NCI-H1694 (cell line): ENCODE data around the gene FAM210A.

ENCODE experiments used
- DNase-seq: peaks from one replicate; lab custom pipeline; 2025; lab: John Stamatoyannopoulos, UW

Gene FAM210A

GRCh38 chr18:13621886-13622619 is 104.3 kb downstream of the FAM210A start:
- no peak for DNase-seq

DNA sequence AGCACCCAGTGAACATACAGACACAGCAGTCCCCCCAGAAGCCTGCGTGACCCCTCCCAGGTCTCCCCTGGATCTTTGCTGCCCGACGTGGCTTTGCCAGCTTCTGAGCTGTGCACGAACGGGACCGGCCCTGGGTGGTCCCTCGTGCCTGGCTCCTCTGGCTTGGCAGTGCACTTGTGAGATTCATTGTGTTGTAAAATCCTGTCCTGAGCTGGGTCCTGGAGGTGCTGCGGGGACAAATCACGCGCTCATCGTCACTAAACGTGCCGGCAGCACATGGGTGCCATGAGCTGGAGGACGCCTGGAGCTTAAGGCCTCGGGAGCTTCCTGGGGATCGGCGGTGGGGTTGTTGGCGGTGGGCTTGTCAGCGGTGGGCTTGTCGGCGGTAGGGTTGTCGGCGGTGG is 104.9 kb downstream of the FAM210A start:
- DNase-seq: no peak

- no peak for DNase-seq
Observed at GRCh38 chr18:13620818-13621445, 105.4 kb downstream of the FAM210A start.

DNA sequence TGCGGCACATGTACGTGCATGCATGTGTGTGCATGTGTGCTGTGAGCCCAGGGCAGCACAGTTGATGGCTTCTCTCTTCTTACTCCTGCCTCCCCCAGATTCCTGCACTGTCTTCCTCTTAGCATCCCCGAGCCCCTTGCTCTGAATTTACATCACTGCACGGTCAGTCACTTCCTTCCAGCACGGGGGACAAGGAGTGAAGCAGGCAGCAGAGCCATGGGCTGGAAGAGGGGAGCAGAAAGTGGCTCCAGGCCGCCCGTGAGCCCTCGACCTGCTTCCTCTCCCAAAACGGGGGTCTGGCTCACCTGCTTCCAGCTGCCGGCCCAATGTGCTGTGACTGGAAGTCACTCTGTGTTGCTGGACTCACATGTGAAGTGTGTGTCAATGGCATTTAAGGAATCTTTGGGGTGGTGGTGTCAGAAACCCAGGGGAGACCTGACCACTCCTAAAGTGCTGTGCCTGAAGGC is 106.1 kb downstream of the FAM210A start:
- no peak for DNase-seq

GRCh38 chr18:13619505-13620205 is 106.7 kb downstream of the FAM210A start:
- no peak for DNase-seq

DNA sequence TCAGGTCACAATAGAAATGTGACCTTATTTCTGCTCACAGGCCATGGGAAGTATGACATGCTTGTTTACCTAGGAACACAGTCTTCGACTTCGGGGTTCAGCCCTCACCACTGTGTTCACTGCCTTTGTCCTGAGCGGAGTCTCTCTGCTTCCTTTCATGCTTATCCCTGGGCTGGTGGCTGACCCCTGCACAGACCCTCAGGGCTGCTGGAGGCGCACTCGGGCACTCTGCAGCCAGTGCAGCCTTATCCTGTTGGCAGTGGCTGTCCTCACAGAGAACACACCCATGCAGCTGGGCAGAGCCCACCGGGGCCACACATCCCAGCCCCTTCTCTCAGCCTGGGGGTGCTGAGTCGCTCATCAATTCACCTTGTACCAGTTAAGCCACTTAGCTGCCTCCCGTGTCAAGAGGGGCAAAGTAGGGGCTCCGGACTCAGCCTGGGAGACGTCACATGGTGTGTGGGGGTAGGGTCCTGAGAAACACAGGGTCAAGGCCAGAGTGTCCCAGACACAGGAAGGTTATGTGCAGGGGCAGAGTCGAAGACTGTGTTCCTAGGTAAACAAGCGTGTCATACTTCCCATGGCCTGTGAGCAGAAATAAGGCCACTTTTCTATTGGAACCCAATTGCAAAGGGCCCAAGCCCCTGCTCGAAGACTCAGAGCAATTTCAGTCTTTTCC is 107.5 kb downstream of the FAM210A start:
- no peak for DNase-seq

DNA sequence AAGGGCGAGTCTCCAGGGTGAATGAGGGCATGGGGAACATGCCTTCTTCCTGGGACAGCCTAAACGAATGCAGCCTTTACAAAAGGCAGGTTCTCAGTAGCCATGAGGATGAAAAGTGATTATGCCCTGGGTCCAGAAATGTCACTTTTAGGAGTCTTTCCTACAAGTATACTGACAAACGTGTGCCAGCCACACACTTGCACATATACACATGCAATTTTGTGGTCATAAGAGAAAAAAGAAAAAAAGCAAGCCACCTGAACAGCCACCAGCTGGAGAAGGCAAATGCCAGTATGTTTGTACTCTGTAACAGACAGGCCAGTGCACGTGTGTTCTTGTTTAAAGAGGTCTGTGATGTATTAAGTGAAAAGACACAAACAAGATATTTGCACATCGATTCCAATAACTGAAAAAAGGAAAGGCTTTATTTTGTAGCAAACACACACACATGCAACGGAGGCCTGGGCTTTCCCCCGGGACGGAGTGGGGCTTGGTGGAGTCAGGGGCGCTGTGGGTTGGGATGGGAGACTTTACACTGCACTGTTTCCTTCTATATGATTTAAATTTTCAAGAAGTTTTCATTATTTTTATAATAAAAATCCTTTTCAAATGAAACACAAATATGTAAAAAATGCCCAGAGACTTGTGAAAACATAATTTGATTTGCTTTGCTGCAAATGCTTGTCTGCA is 108.4 kb downstream of the FAM210A start:
- no peak for DNase-seq

GRCh38 chr18:13616525-13617035 is 109.8 kb downstream of the FAM210A start:
- no peak for DNase-seq

DNA sequence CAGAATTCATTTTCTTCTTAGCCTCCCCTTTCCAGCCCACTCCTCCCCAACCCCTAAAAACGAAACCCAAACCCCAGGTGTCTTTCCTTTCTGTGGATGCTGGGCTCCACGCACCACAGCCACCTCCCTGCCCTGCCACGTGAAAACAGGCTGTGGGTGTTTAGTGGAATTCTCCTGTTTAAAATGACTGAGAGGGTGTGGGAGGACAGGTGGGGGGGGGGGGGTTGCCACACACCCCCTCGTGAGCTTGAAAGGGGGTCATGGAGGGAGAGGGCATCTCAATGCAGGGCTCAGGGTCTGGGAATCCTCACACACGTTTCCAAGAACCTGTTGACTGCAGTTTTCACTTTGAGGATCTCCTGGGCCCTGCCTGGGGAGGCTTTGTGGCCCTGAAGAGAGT is 110.3 kb downstream of the FAM210A start:
- DNase-seq: no peak

GRCh38 chr18:13615432-13615861 is 110.9 kb downstream of the FAM210A start:
- DNase-seq: no peak

- DNase-seq: no peak
Observed at GRCh38 chr18:13614641-13615288, 111.6 kb downstream of the FAM210A start.

DNA sequence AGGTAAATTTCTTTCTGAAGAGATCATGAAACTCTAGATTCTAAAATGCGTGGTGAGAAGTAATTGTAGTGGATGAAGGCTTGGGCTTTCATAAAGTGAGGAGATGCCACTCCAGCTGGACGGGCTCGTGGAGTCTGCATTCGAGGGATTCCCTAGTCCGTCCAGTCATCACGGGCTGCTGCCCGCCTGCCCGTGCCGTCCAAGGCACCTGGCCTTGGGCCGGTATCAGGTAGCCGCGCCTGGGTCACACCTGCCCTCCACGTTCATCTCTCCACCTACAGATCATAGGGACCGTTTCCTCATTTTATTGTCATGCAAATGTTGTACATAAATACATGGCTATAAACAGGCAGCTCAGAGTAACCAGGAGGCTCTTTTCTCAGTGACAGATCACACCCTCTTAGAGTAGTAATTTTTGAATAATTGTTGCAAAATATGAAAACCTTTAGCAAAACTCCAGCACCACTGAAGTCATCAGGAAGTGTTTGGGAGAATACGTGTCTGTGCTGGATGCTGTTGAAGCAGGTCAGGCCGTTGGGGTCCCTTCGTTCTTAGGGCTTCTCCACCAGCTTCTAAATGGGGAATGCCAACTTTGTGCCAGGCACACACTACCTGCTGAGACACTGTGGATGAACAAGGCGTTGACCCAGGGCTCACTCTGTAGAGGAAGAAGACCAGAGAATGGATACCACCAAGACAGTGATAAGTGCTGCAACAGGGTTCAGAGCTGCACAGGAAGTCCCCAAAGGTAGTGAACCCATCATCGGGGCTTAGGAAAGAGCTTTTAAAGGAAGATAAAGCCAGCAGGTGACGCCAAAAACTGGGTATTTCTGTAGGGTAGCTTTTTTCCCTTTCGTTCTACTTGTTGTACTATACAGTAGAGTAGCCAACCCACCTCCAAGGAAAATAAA is 112.5 kb downstream of the FAM210A start:
- no peak for DNase-seq
